Colonic mucosa (tissue), 4 donors: Measurements from ENCODE around the gene EIF4E3. TPM values are rescaled to one million over a fixed set of nuclear protein-coding genes. Genes with fewer than 3 reads are reported as not detected.

ENCODE experiments used
- DNase-seq: peaks from one replicate; pipeline ENCODE4 v3.0.0-alpha.2; 2020
- H3K27ac ChIP-seq: fragments of 200-600 bp; one replicate; pipeline ENCODE4 v1.8.0; 2021
- H3K27me3 ChIP-seq: fragments of 200-600 bp; one replicate; pipeline ENCODE4 v1.8.0; 2021
- H3K36me3 ChIP-seq: fragments of 200-600 bp; one replicate; pipeline ENCODE4 v1.8.0; 2021
- H3K4me1 ChIP-seq: fragments of 200-600 bp; one replicate; pipeline ENCODE4 v1.8.0; 2021; ENCODE audit warnings: mild to moderate bottlenecking
- H3K4me3 ChIP-seq: fragments of 200-600 bp; one replicate; pipeline ENCODE4 v1.8.0; 2021
- H3K9ac ChIP-seq, 2 donors: one replicate each; pipeline ENCODE4 v1.7.0; 2013; ENCODE audit warnings: control low read depth in 2 of 2, low read depth in 2 of 2, low read length in 2 of 2
- H3K9me3 ChIP-seq: fragments of 200-600 bp; one replicate; pipeline ENCODE4 v1.8.0; 2021
- intact Hi-C: fragments of 100-400 bp; cut with DNase I; formaldehyde crosslinking; loops from one replicate; pipeline ENCODE4 v1.14.1; 2022
- total RNA-seq, 2 donors: library from RNA; stranded (reverse); fragmentation: NEBNext Ultra II Directional in 1 of 2; extraction: Animal tissue kit (Norgen Biotek cat#: 25700) in 1 of 2; gene quantifications; one replicate each; pipeline ENCODE4 v1.2.1, GENCODE V29; 2021
- TF ChIP-seq, protein P1 (sequence below): fragments of 200-600 bp; IDR thresholded peaks from one replicate; pipeline ENCODE4 v1.8.0; 2022; ENCODE audit warnings: antibody characterized with exemption, mild to moderate bottlenecking
- donor health status: healthy.
- donor health status: DM: no; HTN: no; CAD: no.
- donor health status: DM: no; HTN: no; CAD: no.

EIF4E3 gene
- total RNA-seq, 2 donors from 2014 or later: 14.5 to 44.2 TPM

DNA sequence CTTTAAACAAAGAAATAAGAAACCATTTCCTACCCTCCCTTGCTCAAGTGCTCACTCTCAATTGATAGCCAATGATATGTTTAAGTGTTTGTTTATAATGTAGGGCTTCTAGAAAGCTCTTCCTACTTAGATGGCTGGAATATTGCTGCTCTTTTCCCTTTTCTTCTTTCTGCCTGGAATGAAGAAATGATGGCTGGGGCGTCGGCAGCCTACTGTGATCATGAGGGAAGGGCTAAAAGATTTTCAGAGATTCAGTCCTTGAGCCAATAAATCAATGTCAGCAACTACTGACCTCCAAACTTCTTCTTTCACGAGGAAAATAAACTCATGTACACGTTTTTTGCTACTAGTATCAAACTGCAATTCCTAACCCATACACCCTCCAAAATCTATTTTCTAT is 26.4 kb upstream of the EIF4E3 start:
- peaks cover 11% of the 10 kb centered on the region for H3K27me3 ChIP-seq

DNA sequence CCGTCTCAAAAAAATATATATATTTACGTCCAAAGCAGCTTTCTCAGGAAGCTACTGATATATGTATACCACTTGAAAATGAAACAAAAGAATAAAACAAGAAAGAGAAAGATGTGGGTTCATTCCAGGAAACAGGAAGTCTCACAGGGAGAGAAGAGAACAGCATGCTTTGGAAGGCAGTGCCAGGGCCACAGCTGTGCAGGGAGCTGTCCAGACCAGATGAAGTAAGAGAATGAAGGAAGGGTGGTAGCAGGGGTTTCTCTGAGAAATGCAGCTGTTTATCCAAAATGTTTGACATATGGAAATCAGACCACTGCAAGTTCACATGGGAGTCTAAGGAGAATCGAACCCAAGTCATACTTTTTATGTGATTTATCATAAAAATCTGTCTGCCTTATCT is 19.5 kb upstream of the EIF4E3 start:
- H3K4me3 ChIP-seq: no peak overlapping the region
- H3K27ac ChIP-seq: no peak overlapping the region
- H3K9ac ChIP-seq: no peak overlapping the region
- intact Hi-C loops: no loop called here
- no peaks in the 10 kb centered on the region for H3K9me3 ChIP-seq
- DNase-seq: no peak
- no peaks in the 10 kb centered on the region for H3K36me3 ChIP-seq
- TF ChIP-seq, protein P1, sequence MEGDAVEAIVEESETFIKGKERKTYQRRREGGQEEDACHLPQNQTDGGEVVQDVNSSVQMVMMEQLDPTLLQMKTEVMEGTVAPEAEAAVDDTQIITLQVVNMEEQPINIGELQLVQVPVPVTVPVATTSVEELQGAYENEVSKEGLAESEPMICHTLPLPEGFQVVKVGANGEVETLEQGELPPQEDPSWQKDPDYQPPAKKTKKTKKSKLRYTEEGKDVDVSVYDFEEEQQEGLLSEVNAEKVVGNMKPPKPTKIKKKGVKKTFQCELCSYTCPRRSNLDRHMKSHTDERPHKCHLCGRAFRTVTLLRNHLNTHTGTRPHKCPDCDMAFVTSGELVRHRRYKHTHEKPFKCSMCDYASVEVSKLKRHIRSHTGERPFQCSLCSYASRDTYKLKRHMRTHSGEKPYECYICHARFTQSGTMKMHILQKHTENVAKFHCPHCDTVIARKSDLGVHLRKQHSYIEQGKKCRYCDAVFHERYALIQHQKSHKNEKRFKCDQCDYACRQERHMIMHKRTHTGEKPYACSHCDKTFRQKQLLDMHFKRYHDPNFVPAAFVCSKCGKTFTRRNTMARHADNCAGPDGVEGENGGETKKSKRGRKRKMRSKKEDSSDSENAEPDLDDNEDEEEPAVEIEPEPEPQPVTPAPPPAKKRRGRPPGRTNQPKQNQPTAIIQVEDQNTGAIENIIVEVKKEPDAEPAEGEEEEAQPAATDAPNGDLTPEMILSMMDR: no peak
- H3K27me3 ChIP-seq: no peaks in the 10 kb centered on the region
- H3K4me1 ChIP-seq: no peaks in the 10 kb centered on the region

More for the DNA sequence above, 26.4 kb upstream of the EIF4E3 start:
- no peaks in the 10 kb centered on the region for H3K36me3 ChIP-seq
- no peak overlapping the region for H3K4me3 ChIP-seq
- no peak overlapping the region for H3K9ac ChIP-seq
- TF ChIP-seq, protein P1: no peak
- no peaks in the 10 kb centered on the region for H3K9me3 ChIP-seq
- intact Hi-C loops: no loop called here
- H3K27ac ChIP-seq: no peak overlapping the region
- no peaks in the 10 kb centered on the region for H3K4me1 ChIP-seq
- no peak for DNase-seq

DNA sequence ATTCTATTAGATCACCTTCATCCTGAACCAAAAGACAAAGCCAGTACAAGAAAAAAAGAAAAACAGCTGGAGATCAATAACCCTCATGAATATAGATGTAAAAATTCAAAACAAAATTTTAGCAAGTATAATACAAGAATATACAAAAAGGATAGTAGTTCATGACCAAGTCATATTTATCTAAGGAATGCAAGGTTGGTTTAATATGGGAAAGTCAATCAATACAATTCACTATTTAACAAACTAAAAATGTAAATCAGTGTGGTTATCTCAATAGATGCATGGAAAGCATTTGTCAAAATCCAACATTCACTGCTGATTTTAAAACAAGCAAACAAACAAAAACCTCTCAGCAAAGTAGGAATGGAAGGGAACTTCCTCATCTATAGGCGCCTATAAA is 17.4 kb upstream of the EIF4E3 start:
- H3K36me3 ChIP-seq: no peaks in the 10 kb centered on the region
- intact Hi-C loops: no loop called here
- H3K27me3 ChIP-seq: no peaks in the 10 kb centered on the region
- H3K27ac ChIP-seq: no peak overlapping the region
- no peak overlapping the region for H3K4me3 ChIP-seq
- TF ChIP-seq, protein P1: no peak
- no peak overlapping the region for H3K9ac ChIP-seq
- no peaks in the 10 kb centered on the region for H3K9me3 ChIP-seq
- no peaks in the 10 kb centered on the region for H3K4me1 ChIP-seq
- no peak for DNase-seq

DNA sequence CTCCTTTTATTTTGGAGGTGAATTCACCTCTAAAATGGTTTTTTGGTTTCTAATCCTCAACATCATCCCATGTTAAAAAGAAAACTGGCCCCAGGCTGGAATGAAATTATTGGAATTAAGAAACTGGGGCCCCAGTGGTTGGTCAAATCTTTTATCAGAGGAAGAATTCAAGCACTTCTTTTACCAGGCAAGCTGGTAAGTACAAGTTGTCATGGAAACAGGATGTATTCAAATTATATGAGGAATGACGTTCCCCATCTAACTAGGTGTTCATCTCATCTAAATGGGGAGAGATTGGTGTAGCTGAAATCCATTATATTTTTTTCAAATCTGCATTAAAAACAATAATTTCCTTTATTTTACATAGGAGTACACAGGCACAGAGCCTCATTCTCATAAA is 9.7 kb upstream of the EIF4E3 start:
- DNase-seq: no peak
- Histone ChIP-seq H3K27me3 (no peaks in the 10 kb centered on the region), H3K9ac (no peak overlapping the region), H3K4me3 (no peak overlapping the region), H3K27ac (no peak overlapping the region), H3K9me3 (no peaks in the 10 kb centered on the region), H3K4me1 (no peaks in the 10 kb centered on the region), H3K36me3 (no peaks in the 10 kb centered on the region)
- TF ChIP-seq, protein P1: no peak
- intact Hi-C loops: loop anchor here (10.0 kb wide), 1 partner anchor 130 kb away; no protein-coding TSS in a partner anchor

DNA sequence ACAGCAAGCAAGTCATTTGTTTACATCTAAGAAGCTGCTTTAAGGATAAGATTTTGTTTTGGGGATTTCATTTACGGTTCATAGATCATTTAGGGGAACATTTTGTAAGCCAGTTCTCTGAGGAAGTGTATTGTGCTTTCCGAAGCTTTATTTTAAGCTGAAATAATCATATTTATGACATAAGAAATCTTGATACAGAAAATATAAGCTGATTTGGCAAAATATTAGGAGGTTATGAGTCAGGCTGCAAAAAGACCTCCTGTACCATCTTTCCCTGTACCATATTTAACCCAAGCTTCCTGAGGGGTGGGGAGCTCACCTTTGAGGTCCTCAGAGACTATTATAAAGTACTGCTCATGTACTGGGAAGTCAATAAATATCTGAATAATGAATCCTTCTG is 8.1 kb upstream of the EIF4E3 start:
- TF ChIP-seq, protein P1: no peak
- Histone ChIP-seq H3K9ac (no peak overlapping the region), H3K4me1 (no peaks in the 10 kb centered on the region), H3K27me3 (no peaks in the 10 kb centered on the region), H3K36me3 (no peaks in the 10 kb centered on the region), H3K27ac (no peak overlapping the region), H3K9me3 (no peaks in the 10 kb centered on the region), H3K4me3 (no peak overlapping the region)
- intact Hi-C loops: loop anchor here (10.0 kb wide), 1 partner anchor 131 kb away; no protein-coding TSS in a partner anchor
- no peak for DNase-seq

DNA sequence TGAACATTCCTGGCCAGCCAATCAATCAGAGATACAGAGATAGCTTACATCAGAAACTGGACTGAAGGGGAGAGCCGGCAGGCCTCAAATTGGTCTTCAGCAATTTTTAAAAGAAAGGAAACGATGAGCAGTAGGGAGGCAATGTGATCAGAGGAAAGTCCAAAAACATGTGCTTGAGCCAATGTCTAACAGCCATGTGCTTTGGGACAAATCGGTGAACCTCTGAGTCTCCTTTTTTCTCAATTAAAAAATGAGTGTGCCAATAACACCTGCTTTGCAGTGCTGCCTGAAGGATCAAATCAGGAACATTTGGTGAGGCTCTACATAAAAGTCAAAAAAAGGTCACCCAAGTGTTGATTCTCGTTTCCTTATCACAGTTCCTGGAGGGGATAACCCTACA is 7.4 kb upstream of the EIF4E3 start:
- Histone ChIP-seq H3K4me1 (no peaks in the 10 kb centered on the region), H3K27me3 (no peaks in the 10 kb centered on the region), H3K36me3 (no peaks in the 10 kb centered on the region), H3K9me3 (no peaks in the 10 kb centered on the region), H3K4me3 (no peak overlapping the region), H3K9ac (no peak overlapping the region), H3K27ac (no peak overlapping the region)
- no peak for DNase-seq
- TF ChIP-seq, protein P1: no peak
- intact Hi-C loops: loop anchor here (10.0 kb wide), 1 partner anchor 132 kb away; no protein-coding TSS in a partner anchor
